Bronchial epithelial cell (primary cell): ENCODE results near the gene KLHL36. TPM values are rescaled to one million over a fixed set of nuclear protein-coding genes. Genes with fewer than 3 reads are reported as not detected.

Experiments
- DNase-seq: peaks from one replicate; pipeline ENCODE4 v3.0.0-alpha.2; 2010; ENCODE audit warnings: low read depth
- FAIRE-seq: peaks from 2 replicates; lab custom pipeline; 2011; peaks lifted over from hg19 to GRCh38; lab: Jason Lieb, UNC
- H3K27me3 ChIP-seq: 2 replicates; pipeline ENCODE4 v1.5.1; 2011; ENCODE audit warnings: low read length; ENCODE audit not compliant: control insufficient read depth, insufficient read depth
- H3K36me3 ChIP-seq: 2 replicates; pipeline ENCODE4 v1.5.1; 2011; ENCODE audit warnings: low read length; ENCODE audit not compliant: control insufficient read depth, insufficient read depth
- H3K4me3 ChIP-seq: 2 replicates; pipeline ENCODE4 v1.5.1; 2011; ENCODE audit warnings: mild to moderate bottlenecking, low read depth, low read length, control low read depth
- CTCF ChIP-seq: IDR thresholded peaks from 2 replicates; pipeline ENCODE4 v1.5.1; 2011; ENCODE audit warnings: mild to moderate bottlenecking, moderate library complexity, low read length, control low read depth, inconsistent platforms; ENCODE audit not compliant: insufficient read depth, severe bottlenecking
- total RNA-seq: library from RNA; depleted of rRNA; stranded (reverse); fragments of >200 nt; gene quantifications from 2 replicates; pipeline ENCODE4 v1.2.1, GENCODE V29; 2014

Gene KLHL36
- total RNA-seq: 78.7 and 83.0 TPM in 2 replicates

GRCh38 chr16:84647828-84648594, at the start of gene KLHL36:
KLHL36 (plus strand) TSS chr16:84648511; CDS start chr16:84650868, 2,357 bp downstream.
- no peaks in the 10 kb centered on the region for H3K27me3 ChIP-seq
- peaks cover 11% of the 10 kb centered on the region for H3K36me3 ChIP-seq
- FAIRE-seq: no peak
- TF ChIP-seq CTCF: no peak
- DNase-seq: no peak
- H3K4me3 ChIP-seq: peak within 1 kb of the TSS; percentile 80

GRCh38 chr16:84599521-84600202, 48.6 kb upstream of the KLHL36 start:
- FAIRE-seq: no peak
- peak; percentile 18 for DNase-seq
- no peak for TF ChIP-seq CTCF
- Histone ChIP-seq H3K36me3 (peaks cover 3% of the 10 kb centered on the region), H3K4me3 (no peak overlapping the region), H3K27me3 (no peaks in the 10 kb centered on the region)

- TF ChIP-seq CTCF: no peak
- Histone ChIP-seq H3K27me3 (no peaks in the 10 kb centered on the region), H3K4me3 (no peak overlapping the region), H3K36me3 (peaks cover 6% of the 10 kb centered on the region)
- DNase-seq (no peak), FAIRE-seq (no peak)
Observed at GRCh38 chr16:84600343-84601229, 47.7 kb upstream of the KLHL36 start.

GRCh38 chr16:84603140-84603816, 45.0 kb upstream of the KLHL36 start:
- Histone ChIP-seq H3K36me3 (peaks cover 5% of the 10 kb centered on the region), H3K27me3 (no peaks in the 10 kb centered on the region), H3K4me3 (no peak overlapping the region)
- no peak for TF ChIP-seq CTCF
- peak; percentile 94 for DNase-seq
- no peak for FAIRE-seq

- FAIRE-seq: no peak
- no peak for TF ChIP-seq CTCF
- Histone ChIP-seq H3K36me3 (peaks cover 6% of the 10 kb centered on the region), H3K4me3 (no peak overlapping the region), H3K27me3 (no peaks in the 10 kb centered on the region)
- no peak for DNase-seq
Observed at GRCh38 chr16:84603940-84604339, 44.4 kb upstream of the KLHL36 start.
